ENCODE data around the gene EGR4. TPM values are rescaled to one million over a fixed set of nuclear protein-coding genes. Genes with fewer than 3 reads are reported as not detected.

EGR4 gene
- total RNA-seq (not detected), polyA plus RNA-seq (0.48 TPM)
- long read RNA-seq, donor 1 = 0 reads
- long read RNA-seq, donor 2 = 0 reads
- long read RNA-seq, donor 3 = 0 reads
- long read RNA-seq, donor 4 = 0 reads

DNA sequence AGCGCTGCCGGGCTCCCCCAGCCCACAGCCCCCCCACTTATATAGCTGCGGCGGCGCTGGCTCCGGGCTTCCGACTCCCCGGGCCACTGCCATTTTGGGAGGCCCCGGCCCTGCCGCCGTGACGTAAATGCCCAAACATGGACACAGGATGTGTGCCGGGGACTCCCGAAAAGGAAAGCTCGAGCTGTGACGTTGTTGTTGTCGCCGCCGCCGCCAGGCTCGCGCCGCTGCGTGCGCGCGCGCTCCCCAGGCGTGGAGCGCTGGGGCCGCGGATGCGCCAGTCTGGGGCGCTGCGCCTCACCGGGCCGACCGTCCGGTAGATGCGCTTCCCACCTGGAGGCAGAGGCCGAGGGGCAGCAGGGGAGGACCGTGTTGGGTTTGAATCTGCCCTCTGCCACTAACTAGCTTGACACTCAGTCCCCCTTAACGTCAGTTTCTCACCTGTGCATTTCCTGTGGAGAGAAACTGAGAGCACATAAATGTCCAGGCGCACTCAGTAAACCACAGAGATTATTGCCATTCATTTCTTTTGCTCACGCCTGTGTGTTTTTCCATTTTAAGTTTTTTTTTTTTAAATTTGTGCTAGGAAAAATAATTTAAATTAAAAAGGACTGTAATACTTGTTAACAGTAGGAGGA, at the start of gene EGR4:
Gene EGR4 (minus strand): TSS at position 15 of the 638 bp plus-strand sequence. CDS start 231 bp downstream, outside the sequence.
- Histone ChIP-seq H3K27ac (ENCODE audit: low read length) (no peak within 1 kb of the TSS), H3K4me1 (ENCODE audit: control insufficient read depth, insufficient read depth, low read length) (no peaks in the 10 kb centered on the region), H3K9me3 (ENCODE audit: control insufficient read depth, low read length) (no peaks in the 10 kb centered on the region), H3K27me3 (ENCODE audit: control insufficient read depth, insufficient read depth) (no peaks in the 10 kb centered on the region), H3K4me3 (ENCODE audit: low read length) (peak within 1 kb of the TSS; percentile 41)
- intact Hi-C loops (cut with DNase I) = no loop called here
- peak; percentile 53 to 75 (median 69) for DNase-seq
- WGBS = 1% methylated on average over 45 of the region's 45 CpGs
- ATAC-seq = peak; percentile 46 to 77

GRCh38 chr2:73341039-73341438, 47.7 kb upstream of the EGR4 start:
- H3K9me3 ChIP-seq (ENCODE audit: control insufficient read depth, low read length) = no peaks in the 10 kb centered on the region
- H3K27me3 ChIP-seq (ENCODE audit: control insufficient read depth, insufficient read depth) = no peaks in the 10 kb centered on the region
- no peaks in the 10 kb centered on the region for H3K4me1 ChIP-seq (ENCODE audit: control insufficient read depth, insufficient read depth, low read length)
- DNase-seq (no peak), ATAC-seq (no peak)
- H3K4me3 ChIP-seq (ENCODE audit: low read length) = no peak overlapping the region
- 66% methylated on average over 3 of the region's 3 CpGs for WGBS
- intact Hi-C loops (cut with DNase I) = no loop called here
- H3K27ac ChIP-seq (ENCODE audit: low read length) = no peak overlapping the region

DNA sequence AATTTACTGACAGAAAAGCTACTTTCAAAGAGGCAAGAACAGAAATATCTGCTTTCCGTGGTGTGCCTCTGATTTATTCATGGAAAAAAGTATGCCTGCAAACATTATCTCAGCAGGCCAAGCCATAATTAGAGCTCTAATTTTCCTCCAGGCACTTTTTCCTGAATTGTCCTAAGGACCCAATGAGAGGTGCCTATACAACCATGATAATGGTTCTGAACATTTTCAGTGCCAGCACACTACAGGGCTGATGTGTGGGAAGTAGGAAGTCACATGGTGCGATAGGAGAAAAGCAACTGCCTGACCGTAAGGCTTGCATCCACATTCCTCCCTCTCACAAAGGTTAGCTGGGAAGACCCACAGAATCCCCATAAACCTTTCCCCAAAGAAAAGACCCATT, 45.9 kb upstream of the EGR4 start:
- Histone ChIP-seq H3K27me3 (ENCODE audit: control insufficient read depth, insufficient read depth) (no peaks in the 10 kb centered on the region), H3K27ac (ENCODE audit: low read length) (no peak overlapping the region), H3K4me3 (ENCODE audit: low read length) (no peak overlapping the region), H3K4me1 (ENCODE audit: control insufficient read depth, insufficient read depth, low read length) (no peaks in the 10 kb centered on the region), H3K9me3 (ENCODE audit: control insufficient read depth, low read length) (no peaks in the 10 kb centered on the region)
- no peak for ATAC-seq
- 43% methylated on average over 3 of the region's 3 CpGs for WGBS
- intact Hi-C loops (cut with DNase I) = no loop called here
- no peak for DNase-seq

DNA sequence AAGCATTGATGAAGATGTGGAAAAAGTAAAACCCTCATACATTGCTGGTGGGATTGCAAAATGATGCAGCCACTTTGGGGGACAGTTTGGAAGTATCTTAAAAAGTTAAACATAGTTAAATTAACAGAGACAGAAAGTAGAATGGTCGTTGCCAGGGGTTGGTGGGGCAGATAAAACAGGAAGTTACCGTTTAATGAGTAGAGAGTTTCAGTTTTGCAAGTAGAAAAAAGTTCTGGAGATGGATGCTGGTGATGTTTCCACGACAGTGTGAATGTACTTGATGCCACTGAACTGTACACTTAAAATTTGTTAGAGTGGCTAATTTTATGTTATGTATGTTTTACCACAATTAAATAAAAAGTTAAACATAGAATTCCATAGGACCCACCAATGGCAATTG, 44.5 kb upstream of the EGR4 start:
- H3K9me3 ChIP-seq (ENCODE audit: control insufficient read depth, low read length) = no peaks in the 10 kb centered on the region
- ATAC-seq (no peak), DNase-seq (no peak)
- no peak overlapping the region for H3K27ac ChIP-seq (ENCODE audit: low read length)
- intact Hi-C loops (cut with DNase I) = no loop called here
- WGBS = 48% methylated on average over 3 of the region's 3 CpGs
- H3K4me1 ChIP-seq (ENCODE audit: control insufficient read depth, insufficient read depth, low read length) = no peaks in the 10 kb centered on the region
- no peaks in the 10 kb centered on the region for H3K27me3 ChIP-seq (ENCODE audit: control insufficient read depth, insufficient read depth)
- no peak overlapping the region for H3K4me3 ChIP-seq (ENCODE audit: low read length)

- intact Hi-C loops (cut with DNase I) = no loop called here
- Histone ChIP-seq H3K27ac (ENCODE audit: low read length) (no peak overlapping the region), H3K4me1 (ENCODE audit: control insufficient read depth, insufficient read depth, low read length) (no peaks in the 10 kb centered on the region), H3K9me3 (ENCODE audit: control insufficient read depth, low read length) (no peaks in the 10 kb centered on the region), H3K27me3 (ENCODE audit: control insufficient read depth, insufficient read depth) (no peaks in the 10 kb centered on the region), H3K4me3 (ENCODE audit: low read length) (no peak overlapping the region)
- DNase-seq = no peak
- no peak for ATAC-seq
- 91% methylated on average over 1 of the region's 1 CpG for WGBS
Measured at GRCh38 chr2:73334620-73335019, 41.3 kb upstream of the EGR4 start.

GRCh38 chr2:73334045-73334444, 40.7 kb upstream of the EGR4 start:
- ATAC-seq = no peak
- Histone ChIP-seq H3K4me3 (ENCODE audit: low read length) (no peak overlapping the region), H3K27ac (ENCODE audit: low read length) (no peak overlapping the region), H3K4me1 (ENCODE audit: control insufficient read depth, insufficient read depth, low read length) (no peaks in the 10 kb centered on the region), H3K27me3 (ENCODE audit: control insufficient read depth, insufficient read depth) (no peaks in the 10 kb centered on the region), H3K9me3 (ENCODE audit: control insufficient read depth, low read length) (no peaks in the 10 kb centered on the region)
- intact Hi-C loops (cut with DNase I) = no loop called here
- no peak for DNase-seq
- 62% methylated on average over 2 of the region's 2 CpGs for WGBS

DNA sequence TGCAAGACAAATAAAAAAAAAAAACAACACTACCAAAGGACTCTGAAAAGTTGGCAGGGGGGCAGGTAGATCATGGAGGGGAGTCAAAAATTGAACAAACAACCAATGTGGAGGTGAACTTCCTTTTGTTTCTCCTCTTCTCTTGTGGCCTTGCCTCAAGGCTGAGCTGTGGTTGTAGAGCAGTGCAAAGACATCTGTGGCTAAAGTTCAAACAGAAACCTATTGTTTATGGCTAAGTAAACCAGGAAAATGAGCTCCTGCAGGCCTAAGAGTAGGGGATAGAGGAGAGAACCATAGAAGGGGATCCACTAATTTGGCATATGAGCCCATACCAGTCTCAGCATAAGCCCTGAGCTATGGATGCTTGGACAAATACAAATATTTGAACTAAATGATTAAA, 40.2 kb upstream of the EGR4 start:
- no peaks in the 10 kb centered on the region for H3K4me1 ChIP-seq (ENCODE audit: control insufficient read depth, insufficient read depth, low read length)
- DNase-seq (no peak), ATAC-seq (no peak)
- intact Hi-C loops (cut with DNase I) = no loop called here
- no peak overlapping the region for H3K27ac ChIP-seq (ENCODE audit: low read length)
- H3K9me3 ChIP-seq (ENCODE audit: control insufficient read depth, low read length) = no peaks in the 10 kb centered on the region
- no peaks in the 10 kb centered on the region for H3K27me3 ChIP-seq (ENCODE audit: control insufficient read depth, insufficient read depth)
- no peak overlapping the region for H3K4me3 ChIP-seq (ENCODE audit: low read length)

DNA sequence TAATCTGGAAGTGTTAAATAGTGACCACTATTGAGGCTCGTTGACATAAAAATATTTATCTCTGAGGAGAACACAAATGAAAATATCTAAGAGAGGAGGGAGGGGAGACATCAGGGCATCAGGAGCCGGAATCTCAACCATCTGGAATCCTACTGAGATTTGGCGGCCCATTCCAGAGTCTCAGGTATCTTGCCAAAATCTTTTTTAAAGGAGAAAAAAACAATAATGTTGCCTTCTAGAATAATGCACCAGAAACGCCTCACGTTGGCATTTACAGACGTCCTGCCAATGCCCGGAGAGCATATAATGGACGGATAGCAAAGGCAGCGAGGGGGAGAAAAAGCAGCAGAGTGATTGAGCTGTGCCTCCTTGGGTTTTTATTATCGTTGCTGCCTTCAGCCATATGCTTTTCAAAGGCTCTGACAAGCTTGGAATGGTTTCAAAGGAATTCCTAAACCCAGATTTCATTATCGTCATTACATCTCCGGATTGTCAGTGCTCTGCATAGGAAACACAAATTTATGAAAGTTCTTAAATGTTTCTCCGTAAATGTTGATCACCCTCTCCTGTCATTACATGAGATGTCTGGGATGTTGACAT, 30.9 kb upstream of the EGR4 start:
- no peak overlapping the region for H3K27ac ChIP-seq (ENCODE audit: low read length)
- H3K4me1 ChIP-seq (ENCODE audit: control insufficient read depth, insufficient read depth, low read length) = no peaks in the 10 kb centered on the region
- no peak for DNase-seq
- intact Hi-C loops (cut with DNase I) = no loop called here
- no peak for ATAC-seq
- H3K27me3 ChIP-seq (ENCODE audit: control insufficient read depth, insufficient read depth) = no peaks in the 10 kb centered on the region
- WGBS = 54% methylated on average over 13 of the region's 13 CpGs
- no peak overlapping the region for H3K4me3 ChIP-seq (ENCODE audit: low read length)
- H3K9me3 ChIP-seq (ENCODE audit: control insufficient read depth, low read length) = peaks cover 2% of the 10 kb centered on the region

DNA sequence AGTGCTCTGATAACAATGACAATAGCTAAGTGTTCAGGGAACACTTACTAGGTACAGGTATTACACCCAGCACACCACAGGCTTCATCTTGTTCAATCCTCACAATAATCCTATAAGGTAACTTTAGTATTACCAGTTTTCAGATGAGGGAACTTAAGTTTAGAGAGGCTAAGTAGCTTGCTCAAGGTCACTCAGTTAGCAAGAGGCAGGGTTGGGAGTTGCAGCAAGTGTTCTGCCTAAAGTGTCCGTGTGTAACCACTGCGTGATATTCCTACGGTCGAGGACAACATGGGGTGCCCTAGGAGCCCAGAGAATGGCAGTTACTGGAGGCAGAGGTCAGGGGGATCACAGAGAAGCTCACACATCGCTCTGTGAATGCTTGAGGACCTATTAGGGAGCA, 30.2 kb upstream of the EGR4 start:
- no peak overlapping the region for H3K27ac ChIP-seq (ENCODE audit: low read length)
- H3K4me1 ChIP-seq (ENCODE audit: control insufficient read depth, insufficient read depth, low read length) = no peaks in the 10 kb centered on the region
- 70% methylated on average over 5 of the region's 5 CpGs for WGBS
- no peak overlapping the region for H3K4me3 ChIP-seq (ENCODE audit: low read length)
- intact Hi-C loops (cut with DNase I) = no loop called here
- DNase-seq (no peak), ATAC-seq (no peak)
- H3K27me3 ChIP-seq (ENCODE audit: control insufficient read depth, insufficient read depth) = no peaks in the 10 kb centered on the region
- peaks cover 2% of the 10 kb centered on the region for H3K9me3 ChIP-seq (ENCODE audit: control insufficient read depth, low read length)

- Histone ChIP-seq H3K4me1 (ENCODE audit: control insufficient read depth, insufficient read depth, low read length) (no peaks in the 10 kb centered on the region), H3K27me3 (ENCODE audit: control insufficient read depth, insufficient read depth) (no peaks in the 10 kb centered on the region), H3K9me3 (ENCODE audit: control insufficient read depth, low read length) (no peaks in the 10 kb centered on the region), H3K27ac (ENCODE audit: low read length) (no peak overlapping the region), H3K4me3 (ENCODE audit: low read length) (no peak overlapping the region)
- DNase-seq (no peak), ATAC-seq (no peak)
- 85% methylated on average over 2 of the region's 2 CpGs for WGBS
- intact Hi-C loops (cut with DNase I) = no loop called here
Measured at GRCh38 chr2:73314441-73314840, 21.1 kb upstream of the EGR4 start.

DNA sequence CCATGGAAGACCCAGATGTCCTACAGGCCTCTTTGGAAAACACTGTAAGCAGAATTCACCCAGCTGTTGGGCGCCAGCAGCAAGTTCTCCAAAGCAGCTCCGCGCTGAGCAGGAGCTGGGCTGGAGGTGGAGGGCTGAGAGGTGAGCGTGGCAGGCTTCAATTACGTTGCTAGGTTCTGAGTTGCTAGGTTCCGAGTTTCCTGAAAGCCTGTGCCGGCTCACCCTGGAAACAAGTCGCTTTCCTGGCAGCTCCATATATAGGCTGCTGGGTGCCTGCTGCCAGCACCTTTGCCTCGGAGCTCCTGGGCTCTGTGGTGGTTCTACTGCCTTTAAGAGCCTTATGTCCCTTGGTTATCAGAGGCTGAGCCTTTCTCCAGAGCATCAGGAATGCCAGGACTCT, 14.4 kb upstream of the EGR4 start:
- intact Hi-C loops (cut with DNase I) = no loop called here
- no peaks in the 10 kb centered on the region for H3K4me1 ChIP-seq (ENCODE audit: control insufficient read depth, insufficient read depth, low read length)
- H3K4me3 ChIP-seq (ENCODE audit: low read length) = no peak overlapping the region
- H3K9me3 ChIP-seq (ENCODE audit: control insufficient read depth, low read length) = no peaks in the 10 kb centered on the region
- DNase-seq = peak in 1 of 3 donors; percentile 37
- 75% methylated on average over 9 of the region's 9 CpGs for WGBS
- H3K27me3 ChIP-seq (ENCODE audit: control insufficient read depth, insufficient read depth) = no peaks in the 10 kb centered on the region
- no peak for ATAC-seq
- no peak overlapping the region for H3K27ac ChIP-seq (ENCODE audit: low read length)
